GM19035 (cell line): ENCODE measurements around the gene LGALS3.

Source experiments
- ATAC-seq: cut with Tn5 transposase; IDR thresholded peaks from one replicate; pipeline ENCODE4 v1.9.1; 2021; ENCODE audit not compliant: unreplicated experiment

The LGALS3 gene

GRCh38 chr14:55190906-55191202, 61.8 kb downstream of the LGALS3 start:
- no peak for ATAC-seq

- peak; percentile 98 for ATAC-seq
Observed at GRCh38 chr14:55191203-55192053, 62.4 kb downstream of the LGALS3 start, which contains the start of gene DLGAP5. Gene DLGAP5, minus strand, starts transcription at chr14:55191585. Its CDS starts 2,406 bp downstream, at chr14:55189179.

DNA sequence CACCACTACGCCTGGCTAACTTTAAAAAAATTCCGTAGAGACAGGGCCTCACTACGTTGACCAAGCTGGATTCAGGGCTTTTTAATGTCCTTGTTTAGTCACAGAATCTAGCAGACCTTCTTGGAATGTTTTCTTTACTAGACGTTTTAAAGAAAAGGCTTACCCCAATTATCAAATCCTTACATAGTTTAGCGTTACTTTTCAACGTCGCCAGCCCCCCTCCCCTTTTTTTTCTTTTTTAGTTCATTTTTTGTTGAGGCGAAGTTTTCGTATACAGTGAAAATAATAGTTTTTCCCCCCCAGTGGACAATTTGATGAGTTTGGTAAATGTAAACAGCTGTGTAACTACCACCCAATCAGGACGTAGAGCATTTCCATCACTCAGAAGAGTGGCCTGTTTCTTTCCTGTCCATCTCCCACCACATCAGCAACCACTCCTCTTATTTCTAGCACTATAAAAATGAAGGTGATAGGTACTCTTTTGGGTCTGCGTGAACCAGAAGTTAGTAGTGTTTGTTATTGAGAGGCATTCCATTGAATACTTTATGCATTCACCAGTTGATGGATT, 63.1 kb downstream of the LGALS3 start:
- no peak for ATAC-seq

DNA sequence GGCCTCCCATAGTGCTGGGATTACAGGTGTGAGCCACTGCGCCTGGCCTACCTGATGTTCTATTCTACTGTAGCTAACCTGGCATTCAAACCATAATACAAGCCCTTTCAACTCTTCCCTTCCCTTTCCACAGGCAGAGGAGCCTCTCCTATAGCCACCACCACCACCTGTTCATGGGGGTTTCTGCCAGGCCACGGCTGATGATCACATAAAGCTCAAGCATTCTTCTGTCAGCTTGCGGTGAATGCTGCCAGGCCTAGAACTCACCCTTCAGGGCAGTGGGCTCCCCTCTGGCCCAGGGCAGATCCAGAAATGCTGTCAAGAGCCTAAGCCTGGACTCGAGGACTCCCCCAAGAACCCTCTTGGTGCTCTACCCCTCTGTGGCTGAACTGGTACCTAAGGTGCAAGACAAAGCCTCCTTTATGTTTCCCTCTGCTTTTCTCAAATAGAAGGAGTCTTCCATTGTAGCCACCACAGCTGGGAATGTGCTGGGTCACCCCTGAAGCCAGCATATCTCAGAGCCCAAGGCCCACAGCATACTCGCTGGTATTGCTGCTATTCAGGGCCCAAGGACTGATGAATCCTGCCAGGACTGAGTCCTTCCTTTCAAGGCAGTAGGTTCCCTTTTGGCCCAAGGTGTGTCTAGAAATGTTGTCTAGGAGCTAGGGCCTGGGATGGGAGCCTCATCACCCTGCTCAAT, 65.8 kb downstream of the LGALS3 start:
- ATAC-seq: no peak
